Right lobe of liver (tissue), 4 donors: ENCODE data around the gene ZAR1.

ENCODE experiments used
- CTCF ChIP-seq, 4 donors: fragments of 200-600 bp in 3 of 4; fragments of 450-650 bp in 1 of 4; IDR thresholded peaks; one replicate each; pipeline versions ENCODE4 v1.5.1 to v1.8.0; 2016 to 2022; ENCODE audit warnings: antibody characterized with exemption in 4 of 4, mild to moderate bottlenecking in 2 of 4
- POLR2A ChIP-seq: fragments of 450-650 bp; IDR thresholded peaks from one replicate; pipeline ENCODE4 v1.6.1; 2017; ENCODE audit warnings: antibody characterized with exemption, mild to moderate bottlenecking
- donor health status: DM: no; HTN: no; CAD: no.
- donor health status: DM: no; HTN: no; CAD: no.
- donor health status: DM: no; HTN: yes; CAD: no.

- TF ChIP-seq CTCF (IDR thresholded peaks at IDR 0.05) (no peak), POLR2A (no peak)
Measured at GRCh38 chr4:48542888-48543287, 52.8 kb downstream of the ZAR1 start.
